ENCODE data around the gene DDX60.
A peak's percentile ranks its signal among the peaks of the same experiment; 100 is the strongest.
"Not testable (repeated sequence)": the region's sequence is repeated elsewhere in the genome, so short reads cannot be mapped to it uniquely, and the experiment has no call there.

Gene DDX60, protein sequence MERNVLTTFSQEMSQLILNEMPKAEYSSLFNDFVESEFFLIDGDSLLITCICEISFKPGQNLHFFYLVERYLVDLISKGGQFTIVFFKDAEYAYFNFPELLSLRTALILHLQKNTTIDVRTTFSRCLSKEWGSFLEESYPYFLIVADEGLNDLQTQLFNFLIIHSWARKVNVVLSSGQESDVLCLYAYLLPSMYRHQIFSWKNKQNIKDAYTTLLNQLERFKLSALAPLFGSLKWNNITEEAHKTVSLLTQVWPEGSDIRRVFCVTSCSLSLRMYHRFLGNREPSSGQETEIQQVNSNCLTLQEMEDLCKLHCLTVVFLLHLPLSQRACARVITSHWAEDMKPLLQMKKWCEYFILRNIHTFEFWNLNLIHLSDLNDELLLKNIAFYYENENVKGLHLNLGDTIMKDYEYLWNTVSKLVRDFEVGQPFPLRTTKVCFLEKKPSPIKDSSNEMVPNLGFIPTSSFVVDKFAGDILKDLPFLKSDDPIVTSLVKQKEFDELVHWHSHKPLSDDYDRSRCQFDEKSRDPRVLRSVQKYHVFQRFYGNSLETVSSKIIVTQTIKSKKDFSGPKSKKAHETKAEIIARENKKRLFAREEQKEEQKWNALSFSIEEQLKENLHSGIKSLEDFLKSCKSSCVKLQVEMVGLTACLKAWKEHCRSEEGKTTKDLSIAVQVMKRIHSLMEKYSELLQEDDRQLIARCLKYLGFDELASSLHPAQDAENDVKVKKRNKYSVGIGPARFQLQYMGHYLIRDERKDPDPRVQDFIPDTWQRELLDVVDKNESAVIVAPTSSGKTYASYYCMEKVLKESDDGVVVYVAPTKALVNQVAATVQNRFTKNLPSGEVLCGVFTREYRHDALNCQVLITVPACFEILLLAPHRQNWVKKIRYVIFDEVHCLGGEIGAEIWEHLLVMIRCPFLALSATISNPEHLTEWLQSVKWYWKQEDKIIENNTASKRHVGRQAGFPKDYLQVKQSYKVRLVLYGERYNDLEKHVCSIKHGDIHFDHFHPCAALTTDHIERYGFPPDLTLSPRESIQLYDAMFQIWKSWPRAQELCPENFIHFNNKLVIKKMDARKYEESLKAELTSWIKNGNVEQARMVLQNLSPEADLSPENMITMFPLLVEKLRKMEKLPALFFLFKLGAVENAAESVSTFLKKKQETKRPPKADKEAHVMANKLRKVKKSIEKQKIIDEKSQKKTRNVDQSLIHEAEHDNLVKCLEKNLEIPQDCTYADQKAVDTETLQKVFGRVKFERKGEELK (N-terminal part only)

DNA sequence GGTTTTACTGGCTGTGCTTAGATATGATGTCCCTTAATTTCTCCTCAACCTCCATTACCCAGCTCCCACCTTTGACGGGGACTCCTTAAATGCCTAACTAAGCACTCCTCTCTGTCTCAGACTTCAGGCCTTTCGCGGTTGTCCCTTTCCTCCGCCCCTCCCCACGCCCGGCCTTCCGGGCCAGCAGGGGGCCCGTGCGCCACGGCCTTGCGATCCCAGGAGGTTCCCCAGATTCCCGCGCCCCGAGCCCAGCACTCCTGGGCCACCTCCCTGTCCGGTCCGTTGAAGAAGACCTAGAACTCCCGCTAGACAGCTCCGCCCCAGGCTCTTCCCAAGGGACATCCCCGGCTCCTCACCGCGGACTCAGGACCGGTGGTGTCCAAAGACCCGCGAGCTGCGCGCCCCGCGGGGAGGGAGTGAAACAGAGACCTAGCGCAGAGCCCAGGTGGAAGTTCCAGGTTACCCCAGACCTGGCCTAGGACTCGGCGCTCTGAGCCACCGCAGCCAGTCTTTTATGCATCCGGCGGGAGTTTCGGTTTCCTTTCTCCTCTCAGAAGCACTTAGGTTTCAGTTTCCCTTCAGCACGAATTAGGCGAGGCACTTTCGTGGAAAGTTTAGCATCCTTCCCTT is at the start of gene DDX60:
DDX60 (minus strand) TSS at position 487 of the 630 bp plus-strand sequence. CDS start 7,493 bp downstream, outside the sequence.
- DNase-seq (ENCODE audit: low read depth, low spot score): peak; percentile 72

DNA sequence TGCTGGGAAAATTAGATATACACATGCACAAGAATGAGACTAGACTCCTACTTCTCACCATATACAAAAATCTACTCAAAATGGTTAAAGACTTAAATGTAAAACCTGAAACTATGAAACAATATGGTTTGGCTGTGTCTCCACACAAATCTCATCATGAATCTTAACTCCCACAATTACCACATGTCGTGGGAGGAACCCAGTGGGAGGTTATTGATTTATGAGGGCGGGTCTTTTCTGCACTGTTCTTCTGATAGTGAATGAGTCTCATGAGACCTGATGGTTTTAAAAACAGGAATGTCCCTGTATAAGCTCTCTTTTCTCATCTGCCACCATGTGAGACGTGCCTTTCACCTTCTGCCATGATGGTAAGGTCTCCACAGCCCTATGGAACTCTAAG is 48.5 kb upstream of the DDX60 start:
- DNase-seq (ENCODE audit: low read depth, low spot score): no peak

DNA sequence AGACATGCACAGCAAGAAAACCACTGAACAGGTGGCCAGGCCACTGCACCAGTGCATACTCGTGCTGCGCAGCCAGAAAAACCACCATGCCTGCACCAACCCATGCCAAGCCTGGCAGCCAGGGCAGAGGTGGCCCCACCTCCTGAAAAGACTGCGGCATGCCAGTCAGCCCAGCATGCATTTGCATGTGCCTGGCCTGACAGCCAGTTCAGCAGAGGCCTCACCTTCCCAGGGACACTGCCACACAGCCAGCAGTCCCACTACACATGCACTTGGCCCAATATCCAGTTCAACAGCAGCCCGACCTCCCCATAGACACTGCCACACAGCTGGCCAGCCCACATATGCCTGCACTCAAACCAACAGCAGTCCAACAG is 43.5 kb upstream of the DDX60 start:
- DNase-seq (ENCODE audit: low read depth, low spot score): no peak

DNA sequence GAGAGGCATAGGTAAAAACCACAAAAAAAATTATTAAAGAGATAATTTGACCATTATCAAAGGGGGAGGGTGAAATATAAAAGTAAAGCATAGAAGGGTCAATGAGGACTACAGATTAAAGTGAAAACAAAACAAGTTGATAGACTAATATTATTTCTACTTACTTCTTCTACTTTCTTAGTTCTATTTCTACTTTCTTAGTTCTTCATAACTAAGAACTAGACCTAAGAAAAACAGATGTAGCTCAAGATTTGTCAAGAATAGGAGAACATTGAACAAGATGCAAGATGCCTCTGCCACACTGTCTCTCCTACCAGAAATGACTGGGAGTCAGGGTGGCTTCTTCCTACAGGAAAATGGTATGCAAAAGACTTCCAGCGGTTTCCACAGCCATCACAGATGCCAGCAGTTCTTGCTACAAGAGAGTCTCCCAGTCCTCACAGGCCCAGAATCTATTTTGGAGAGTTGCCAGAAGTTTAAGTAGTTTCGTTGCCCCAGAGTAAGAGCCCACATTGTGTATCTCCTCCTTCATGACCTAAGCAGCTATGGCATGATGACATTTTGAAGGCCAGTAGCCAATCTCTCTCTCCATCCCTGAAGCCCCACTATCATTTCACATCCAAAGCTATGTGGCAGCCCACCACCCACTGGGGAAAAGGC is 42.9 kb upstream of the DDX60 start:
- DNase-seq (ENCODE audit: low read depth, low spot score): no peak

DNA sequence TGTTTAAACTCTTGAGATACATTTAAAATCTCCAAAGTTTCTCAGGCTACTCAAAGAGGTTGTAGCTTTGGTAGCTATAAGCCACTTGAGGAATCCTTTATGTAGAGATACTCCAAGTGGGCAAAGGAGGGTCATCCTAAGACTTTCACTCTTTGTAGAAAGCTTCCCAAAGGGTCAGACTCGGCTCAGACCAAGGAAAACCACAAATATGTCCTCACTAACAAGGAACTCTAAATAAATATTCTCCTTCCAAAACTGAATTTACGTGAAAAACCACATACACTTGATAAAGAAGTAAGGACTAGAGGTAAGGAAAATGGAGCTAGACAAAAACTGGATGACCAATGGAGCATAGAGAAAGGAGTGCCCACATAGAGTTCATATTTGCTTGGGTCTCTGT is 41.7 kb upstream of the DDX60 start:
- DNase-seq (ENCODE audit: low read depth, low spot score): no peak

DNA sequence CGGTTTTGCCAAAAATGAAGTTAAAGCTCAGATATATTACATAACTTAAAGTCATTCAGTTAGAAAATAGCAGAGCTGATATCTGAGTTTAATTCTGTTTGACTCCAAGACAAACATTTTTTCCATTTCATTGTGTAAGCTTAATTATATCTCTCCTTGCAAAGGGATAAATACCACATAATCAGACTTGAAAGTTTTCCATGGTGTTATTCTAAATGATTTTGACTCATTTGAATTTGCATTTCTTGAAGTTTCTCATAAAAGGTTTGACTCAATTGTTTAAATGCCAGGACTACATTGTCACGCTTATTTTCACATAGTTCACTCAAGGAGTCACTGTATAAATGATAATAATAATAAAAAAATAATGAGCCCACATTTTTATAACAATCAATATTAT is 39.4 kb upstream of the DDX60 start:
- no peak for DNase-seq (ENCODE audit: low read depth, low spot score)

DNA sequence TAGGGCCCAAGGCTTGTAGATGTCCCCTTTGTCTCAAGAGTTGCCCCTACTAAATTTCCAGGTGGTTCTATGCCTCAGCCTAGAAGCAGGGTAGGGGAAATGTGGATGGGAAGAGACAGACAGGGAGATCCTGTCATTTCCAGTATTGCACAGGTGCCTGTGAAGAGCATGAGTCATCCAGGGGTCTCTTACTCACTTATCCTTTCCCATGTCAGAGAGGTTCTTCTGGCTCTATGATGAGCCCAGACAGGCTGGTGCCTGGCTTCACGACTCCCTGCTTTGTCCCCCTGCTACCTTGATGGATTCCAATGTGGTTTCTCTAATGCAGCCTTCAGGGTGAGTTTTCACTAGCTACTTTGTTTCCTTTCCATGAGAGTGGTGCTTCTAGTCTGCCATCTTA is 35.2 kb upstream of the DDX60 start:
- no peak for DNase-seq (ENCODE audit: low read depth, low spot score)

DNA sequence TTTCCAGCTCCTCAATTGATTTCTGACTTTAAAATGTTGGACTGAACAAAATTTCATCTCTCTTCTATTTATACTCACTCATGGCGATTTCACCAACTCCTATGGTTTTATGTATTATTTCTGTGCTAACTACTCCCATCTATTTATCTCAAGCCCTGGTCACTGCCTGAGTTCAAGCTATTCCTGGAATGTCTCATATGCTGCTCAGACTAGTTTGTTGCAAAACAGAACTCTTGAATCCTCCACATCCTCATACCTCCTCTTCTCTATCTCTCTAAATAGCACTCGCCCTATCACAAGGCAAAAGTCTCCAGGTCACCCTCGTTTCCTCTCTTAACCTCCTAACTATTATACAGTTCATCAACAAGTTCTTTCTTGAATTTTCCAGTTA is 19.0 kb upstream of the DDX60 start:
- DNase-seq (ENCODE audit: low read depth, low spot score): no peak

DNA sequence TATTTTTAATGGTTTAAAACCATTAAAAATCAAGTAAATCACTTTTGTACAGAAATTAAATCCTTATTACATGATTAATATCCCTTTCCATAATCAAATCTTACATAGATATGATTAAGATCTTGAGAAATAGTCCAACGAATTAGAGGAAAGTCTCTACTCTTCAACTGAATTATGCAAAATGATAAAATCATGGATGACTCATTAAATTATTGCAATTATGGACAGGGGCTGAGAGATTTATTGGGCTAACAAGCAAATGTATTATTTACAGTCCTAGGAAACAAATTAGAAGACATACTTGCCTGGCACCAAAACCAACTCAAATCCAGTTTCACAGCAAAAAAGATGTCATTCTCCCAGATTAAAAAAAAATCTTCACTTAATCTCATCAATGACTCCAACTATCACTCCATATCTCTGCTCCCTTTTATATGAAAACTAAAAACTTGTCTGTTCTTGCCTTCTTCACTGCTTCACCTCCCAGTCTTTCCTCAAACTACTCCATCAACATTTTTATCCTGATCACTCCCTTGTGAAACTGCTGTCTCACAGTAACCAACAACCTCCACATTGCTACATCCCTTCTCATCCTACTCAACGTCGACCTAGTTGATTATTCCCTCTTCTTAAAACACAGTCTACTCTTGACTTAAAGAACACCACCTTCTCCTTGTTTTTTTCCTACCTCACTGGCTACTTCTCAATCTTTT is 18.4 kb upstream of the DDX60 start:
- DNase-seq (ENCODE audit: low read depth, low spot score): no peak

DNA sequence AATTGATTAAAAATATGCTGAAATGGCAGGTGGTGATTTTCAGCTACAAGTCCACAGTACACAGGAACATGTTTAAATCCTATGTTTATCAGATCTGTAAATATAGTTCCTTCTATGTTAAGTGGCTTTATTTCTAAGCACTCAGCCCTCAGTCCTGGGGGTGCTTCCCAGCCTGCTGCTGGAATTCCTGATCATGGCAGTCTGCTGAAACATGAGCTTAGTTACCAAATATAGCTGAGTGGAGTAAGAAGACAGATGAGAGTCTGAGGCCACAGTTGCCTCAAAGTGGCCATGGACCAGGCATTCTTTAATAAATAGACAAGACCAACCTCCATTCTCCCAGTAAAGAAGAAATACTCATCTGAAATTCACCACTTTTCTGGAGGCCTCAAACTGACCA is 17.1 kb upstream of the DDX60 start:
- no peak for DNase-seq (ENCODE audit: low read depth, low spot score)

DNA sequence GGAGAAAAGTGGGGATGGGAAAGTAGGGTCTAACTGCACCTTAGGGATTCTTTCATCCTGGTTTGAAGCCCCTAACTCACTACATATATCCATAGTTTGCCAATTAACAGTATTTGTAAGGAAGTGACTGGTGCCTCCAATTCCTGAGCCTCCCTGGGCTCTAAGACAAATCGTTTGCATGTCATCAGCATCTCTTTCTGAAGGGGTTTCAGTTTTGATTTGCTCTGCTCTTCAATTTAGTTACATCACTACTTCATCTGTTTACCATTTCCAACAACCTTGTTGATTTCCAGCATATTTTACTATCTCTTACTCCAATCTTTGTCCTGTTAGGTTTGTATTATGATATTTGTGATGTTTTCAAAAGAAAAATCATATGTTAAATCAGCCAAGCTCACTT is 15.5 kb upstream of the DDX60 start:
- DNase-seq (ENCODE audit: low read depth, low spot score): no peak

DNA sequence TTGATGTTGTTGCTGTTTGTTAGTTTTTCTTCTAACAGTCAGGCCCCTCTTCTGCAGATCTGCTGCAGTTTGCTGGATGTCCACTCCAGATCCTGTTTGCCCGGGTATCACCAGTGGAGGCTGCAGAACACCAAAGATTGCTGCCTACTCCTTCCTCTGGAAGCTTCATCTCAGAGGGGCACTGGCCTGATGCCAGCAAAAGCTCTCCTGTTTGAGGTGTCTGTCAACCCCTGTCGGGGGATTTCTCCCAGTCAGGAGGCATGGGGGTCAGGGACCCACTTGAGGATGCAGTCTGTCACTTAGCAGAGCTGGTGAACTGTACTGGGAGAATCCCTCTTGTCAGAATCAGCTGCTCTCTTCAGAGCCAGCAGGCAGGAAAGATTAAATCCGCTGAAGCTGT is 12.0 kb upstream of the DDX60 start:
- DNase-seq (ENCODE audit: low read depth, low spot score): not testable (repeated sequence)

DNA sequence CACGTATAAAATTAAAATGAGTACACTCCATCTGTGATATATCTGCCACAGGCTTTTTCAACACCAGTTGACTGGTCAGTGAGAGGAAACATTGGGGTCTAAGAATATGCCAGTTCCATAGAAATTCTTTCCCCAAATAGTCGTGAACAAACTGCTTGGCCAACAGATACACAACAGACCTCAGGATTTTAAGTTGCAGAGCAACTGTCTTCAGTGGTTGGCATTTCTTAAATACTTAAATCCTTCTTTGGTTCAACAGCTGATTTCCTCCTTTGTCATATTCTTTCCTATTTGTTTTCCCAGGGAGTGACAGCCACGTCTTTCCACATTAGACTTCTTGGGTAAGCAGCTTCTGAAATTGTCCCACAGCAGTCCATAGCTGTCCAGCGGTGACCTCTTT is 7.0 kb upstream of the DDX60 start:
- no peak for DNase-seq (ENCODE audit: low read depth, low spot score)

DNA sequence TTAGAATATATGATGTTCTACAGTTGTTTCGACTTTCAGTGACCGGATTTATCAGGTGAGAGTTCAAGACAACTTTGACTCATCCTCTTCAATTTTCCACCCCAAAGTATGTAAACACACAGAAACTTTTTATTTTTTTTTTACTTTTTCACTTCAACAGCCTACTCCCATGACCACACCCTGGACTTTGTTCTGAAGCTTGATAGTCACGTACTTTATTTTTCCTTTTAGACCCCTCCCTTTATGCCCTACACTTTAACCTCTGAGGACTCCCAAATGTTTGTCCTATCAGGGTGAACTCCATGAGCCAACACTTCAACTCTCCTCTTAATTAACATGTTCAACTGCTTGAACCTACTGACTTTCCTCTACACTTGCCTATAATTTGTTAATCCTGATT is 2.5 kb upstream of the DDX60 start:
- DNase-seq (ENCODE audit: low read depth, low spot score): no peak

DNA sequence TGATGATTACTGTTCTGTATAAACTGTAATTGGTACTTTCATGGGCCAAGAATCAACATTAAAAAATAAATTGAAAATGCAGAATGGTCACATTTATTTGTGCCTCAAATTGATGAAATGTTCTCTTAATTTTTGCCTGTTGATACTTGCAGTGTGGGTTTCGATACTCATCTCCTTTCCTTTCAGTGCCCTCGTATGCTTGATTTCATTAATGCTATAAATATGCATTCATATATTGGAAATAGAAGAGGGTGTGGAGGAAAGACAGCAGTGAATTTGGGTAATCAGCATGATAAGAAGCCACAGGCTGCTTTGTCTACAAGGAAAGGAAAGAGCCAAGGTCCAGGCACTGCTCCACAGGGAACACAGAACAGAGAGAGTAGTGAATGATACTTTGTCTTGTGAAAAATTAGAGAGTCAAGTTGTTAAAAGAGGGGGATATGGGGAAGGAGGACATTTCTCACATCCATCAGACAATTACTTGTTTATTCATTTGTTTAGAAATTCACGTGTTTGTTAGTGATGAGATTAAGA is 1.0 kb upstream of the DDX60 start:
- no peak for DNase-seq (ENCODE audit: low read depth, low spot score)

DNA sequence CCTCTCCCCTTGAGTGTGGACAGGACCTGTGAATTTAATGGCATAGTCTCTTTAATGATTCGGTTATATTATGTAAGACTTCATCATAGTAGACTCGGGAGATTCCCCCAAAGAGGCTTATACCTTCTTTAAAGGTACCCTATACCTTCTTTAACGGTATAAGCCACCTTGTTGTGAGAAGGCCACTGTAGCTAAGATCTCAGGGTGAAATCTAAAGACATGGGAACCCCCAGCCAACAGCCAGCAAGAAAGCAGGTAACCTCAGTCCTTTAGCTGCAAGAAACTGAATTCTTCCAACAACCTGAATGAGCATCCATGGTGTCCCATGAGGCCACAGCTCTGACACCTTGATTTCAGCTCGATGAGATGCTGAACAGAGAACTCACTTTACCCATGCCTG is 931 bp downstream of the DDX60 start:
- no peak for DNase-seq (ENCODE audit: low read depth, low spot score)

DNA sequence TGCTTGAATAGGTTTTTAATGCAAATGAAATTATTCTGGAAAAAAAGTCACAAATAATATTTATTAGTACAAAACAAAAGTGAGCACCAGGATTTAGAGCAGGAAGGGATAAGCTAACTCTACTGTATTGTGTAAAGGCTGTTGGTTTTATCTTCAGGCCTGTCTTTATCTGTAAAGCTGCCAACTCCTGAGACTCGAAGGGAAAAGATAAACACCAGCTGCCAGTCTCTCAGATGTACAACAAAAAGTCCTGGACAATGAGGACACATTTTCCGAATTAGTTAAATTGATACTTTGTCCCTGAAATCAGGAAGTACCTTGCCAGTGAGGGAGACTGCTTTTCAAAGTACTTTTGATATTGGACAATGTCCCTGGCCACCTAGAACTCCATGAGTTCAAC is 8.8 kb downstream of the DDX60 start:
- no peak for DNase-seq (ENCODE audit: low read depth, low spot score)

DNA sequence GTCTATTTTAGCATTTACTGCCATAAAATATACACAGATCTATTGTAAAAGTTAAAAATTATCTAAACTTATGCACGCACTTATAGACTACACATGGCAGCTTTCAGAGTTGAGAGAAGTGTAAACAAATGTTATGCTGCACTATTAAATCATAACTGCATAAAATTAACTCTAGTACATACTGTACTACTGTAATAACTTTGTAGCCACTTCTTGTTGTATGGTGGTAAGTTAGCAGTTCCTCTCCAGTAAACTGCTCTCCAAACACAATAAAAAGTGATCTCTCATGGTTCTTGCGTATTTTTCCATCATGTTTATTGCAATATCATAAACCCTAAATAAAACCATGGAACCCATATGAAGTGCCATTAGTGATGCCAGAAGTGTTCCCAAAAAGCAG is 9.6 kb downstream of the DDX60 start:
- DNase-seq (ENCODE audit: low read depth, low spot score): no peak

DNA sequence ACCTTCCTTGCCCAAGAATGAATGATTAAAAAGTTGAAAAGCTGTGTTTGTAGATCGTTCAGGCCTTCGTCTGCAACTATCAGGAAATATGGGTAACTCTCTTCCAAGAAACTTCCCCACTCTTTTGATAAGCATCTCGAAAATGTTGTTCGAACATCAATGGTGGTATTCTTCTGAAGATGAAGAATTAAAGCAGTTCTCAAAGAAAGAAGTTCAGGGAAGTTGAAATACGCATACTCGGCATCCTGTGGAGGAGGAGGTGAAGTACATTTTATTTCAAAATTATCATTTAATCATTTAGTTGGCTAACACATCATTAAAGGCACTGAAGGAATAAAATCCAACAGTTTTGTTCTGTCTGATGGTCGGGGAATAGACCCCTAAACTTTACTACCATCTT is 12.1 kb downstream of the DDX60 start:
- no peak for DNase-seq (ENCODE audit: low read depth, low spot score)

DNA sequence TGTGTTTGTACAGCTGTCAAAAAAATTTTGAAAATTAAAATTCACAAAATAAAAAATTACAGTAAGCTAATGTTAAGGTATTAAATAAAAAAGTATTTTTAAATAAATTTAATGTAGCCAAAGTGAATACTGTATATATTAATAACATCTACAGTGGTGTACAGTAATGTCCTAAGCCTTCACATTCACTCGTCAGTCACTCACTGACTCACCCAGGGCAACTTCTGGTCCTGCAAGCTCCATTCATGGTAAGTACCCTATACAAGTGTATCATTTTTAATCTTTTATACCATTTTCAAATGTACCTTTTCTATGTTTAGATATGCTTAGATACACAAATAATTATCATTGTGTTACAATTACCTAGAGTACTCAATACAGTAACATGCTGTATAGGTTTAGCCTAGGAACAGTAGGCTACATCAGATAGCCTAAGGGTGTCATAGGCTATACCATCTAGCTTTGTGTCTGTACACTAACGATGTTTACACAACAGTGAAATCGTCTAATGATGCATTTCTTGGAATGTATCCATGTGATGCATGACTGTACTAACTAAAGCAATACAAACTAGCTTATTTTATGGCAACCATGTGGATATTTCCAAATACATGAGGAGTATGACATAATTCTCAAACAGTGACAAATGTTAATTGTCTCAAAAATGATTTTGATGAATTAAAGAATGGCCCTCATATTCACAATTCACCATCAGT is 13.7 kb downstream of the DDX60 start:
- no peak for DNase-seq (ENCODE audit: low read depth, low spot score)
